ENCODE data around the gene SHC2. TPM values are rescaled to one million over a fixed set of nuclear protein-coding genes. Genes with fewer than 3 reads are reported as not detected.

Gene SHC2
- total RNA-seq, 1 experiment from 2014 or later = 0.18 TPM

GRCh38 chr19:504616-505015 lies 43.8 kb upstream of the SHC2 start:
- Histone ChIP-seq H3K27me3 (ENCODE audit: low read length) (no peaks in the 10 kb centered on the region), H3K9ac (ENCODE audit: low read length) (no peak overlapping the region), H3F3A (ENCODE audit: low read length, unreplicated experiment) (no peaks in the 10 kb centered on the region), H3K36me3 (ENCODE audit: low read depth, low read length) (no peaks in the 10 kb centered on the region), H3K9me2 (replicated peaks; ENCODE audit: low read length) (no peaks in the 10 kb centered on the region), H4K20me1 (ENCODE audit: low read length) (no peaks in the 10 kb centered on the region), H3K9me3 (ENCODE audit: low read length) (no peaks in the 10 kb centered on the region), H2AFZ (ENCODE audit: low read length) (no peak overlapping the region), H3K79me2 (ENCODE audit: low read length) (peaks cover 11% of the 10 kb centered on the region), H3K4me2 (ENCODE audit: low read length) (no peak overlapping the region), H3K4me1 (ENCODE audit: insufficient read depth, low read length) (peaks cover 10% of the 10 kb centered on the region; the same call in 1 of the 2 replicates), H3K4me3 (ENCODE audit: low read length) (no peak overlapping the region), H3K27ac (ENCODE audit: low read length) (no peak overlapping the region)
- ChIA-PET POLR2A (ENCODE audit: unreplicated experiment) (no interaction called here), CTCF (no interaction called here)
- BruUV-seq (replicated peaks) = no TSS peak
- DNase-seq (no peak), ATAC-seq (no peak)
- intact Hi-C loops (cut with micrococcal nuclease) = no loop called here
- TF ChIP-seq EZH2phosphoT487 (IDR thresholded peaks at IDR 0.05; ENCODE audit: borderline replicate concordance, low read length) = no peak
- no peak for TF ChIP-seq EZH2 (IDR thresholded peaks at IDR 0.05; ENCODE audit: low read length, unreplicated experiment)
- TF ChIP-seq, protein P1, sequence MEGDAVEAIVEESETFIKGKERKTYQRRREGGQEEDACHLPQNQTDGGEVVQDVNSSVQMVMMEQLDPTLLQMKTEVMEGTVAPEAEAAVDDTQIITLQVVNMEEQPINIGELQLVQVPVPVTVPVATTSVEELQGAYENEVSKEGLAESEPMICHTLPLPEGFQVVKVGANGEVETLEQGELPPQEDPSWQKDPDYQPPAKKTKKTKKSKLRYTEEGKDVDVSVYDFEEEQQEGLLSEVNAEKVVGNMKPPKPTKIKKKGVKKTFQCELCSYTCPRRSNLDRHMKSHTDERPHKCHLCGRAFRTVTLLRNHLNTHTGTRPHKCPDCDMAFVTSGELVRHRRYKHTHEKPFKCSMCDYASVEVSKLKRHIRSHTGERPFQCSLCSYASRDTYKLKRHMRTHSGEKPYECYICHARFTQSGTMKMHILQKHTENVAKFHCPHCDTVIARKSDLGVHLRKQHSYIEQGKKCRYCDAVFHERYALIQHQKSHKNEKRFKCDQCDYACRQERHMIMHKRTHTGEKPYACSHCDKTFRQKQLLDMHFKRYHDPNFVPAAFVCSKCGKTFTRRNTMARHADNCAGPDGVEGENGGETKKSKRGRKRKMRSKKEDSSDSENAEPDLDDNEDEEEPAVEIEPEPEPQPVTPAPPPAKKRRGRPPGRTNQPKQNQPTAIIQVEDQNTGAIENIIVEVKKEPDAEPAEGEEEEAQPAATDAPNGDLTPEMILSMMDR (conservative IDR thresholded peaks at IDR 0.05; ENCODE audit: low read depth, low read length) = no peak

DNA sequence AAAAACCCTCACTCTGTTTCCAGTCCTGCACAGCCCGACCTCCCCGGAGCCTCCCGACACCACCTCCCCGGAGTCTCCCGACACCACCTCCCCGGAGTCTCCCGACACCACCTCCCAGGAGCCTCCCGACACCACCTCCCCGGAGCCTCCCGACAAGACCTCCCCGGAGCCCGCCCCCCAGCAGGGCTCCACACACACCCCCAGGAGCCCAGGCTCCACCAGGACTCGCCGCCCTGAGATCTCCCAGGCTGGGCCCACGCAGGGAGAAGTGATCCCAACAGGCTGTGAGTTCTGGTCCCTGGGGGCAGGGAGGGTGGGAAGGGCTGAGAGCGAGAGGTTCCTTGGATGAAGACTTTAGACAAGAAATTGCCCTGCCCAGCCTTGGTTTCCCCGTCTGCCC lies 40.8 kb upstream of the SHC2 start:
- Histone ChIP-seq H3K9me3 (ENCODE audit: low read length) (no peaks in the 10 kb centered on the region), H3F3A (ENCODE audit: low read length, unreplicated experiment) (no peaks in the 10 kb centered on the region), H3K9ac (ENCODE audit: low read length) (no peak overlapping the region), H3K4me2 (ENCODE audit: low read length) (no peak overlapping the region), H2AFZ (ENCODE audit: low read length) (no peak overlapping the region), H3K27me3 (ENCODE audit: low read length) (no peaks in the 10 kb centered on the region), H3K4me3 (ENCODE audit: low read length) (no peak overlapping the region), H3K27ac (ENCODE audit: low read length) (no peak overlapping the region), H3K4me1 (ENCODE audit: insufficient read depth, low read length) (peaks cover 4% of the 10 kb centered on the region; the same call in 1 of the 2 replicates), H4K20me1 (ENCODE audit: low read length) (no peaks in the 10 kb centered on the region), H3K79me2 (ENCODE audit: low read length) (no peaks in the 10 kb centered on the region), H3K36me3 (ENCODE audit: low read depth, low read length) (no peaks in the 10 kb centered on the region), H3K9me2 (replicated peaks; ENCODE audit: low read length) (no peaks in the 10 kb centered on the region)
- no TSS peak for BruUV-seq (replicated peaks)
- DNase-seq = no peak
- intact Hi-C loops (cut with micrococcal nuclease) = no loop called here
- POLR2A ChIA-PET (ENCODE audit: unreplicated experiment) = no interaction called here
- CTCF ChIA-PET = no interaction called here
- no peak for ATAC-seq
- TF ChIP-seq EZH2phosphoT487 (IDR thresholded peaks at IDR 0.05; ENCODE audit: borderline replicate concordance, low read length) (no peak), EZH2 (IDR thresholded peaks at IDR 0.05; ENCODE audit: low read length, unreplicated experiment) (no peak)
- TF ChIP-seq, protein P1 (conservative IDR thresholded peaks at IDR 0.05; ENCODE audit: low read depth, low read length) = no peak

DNA sequence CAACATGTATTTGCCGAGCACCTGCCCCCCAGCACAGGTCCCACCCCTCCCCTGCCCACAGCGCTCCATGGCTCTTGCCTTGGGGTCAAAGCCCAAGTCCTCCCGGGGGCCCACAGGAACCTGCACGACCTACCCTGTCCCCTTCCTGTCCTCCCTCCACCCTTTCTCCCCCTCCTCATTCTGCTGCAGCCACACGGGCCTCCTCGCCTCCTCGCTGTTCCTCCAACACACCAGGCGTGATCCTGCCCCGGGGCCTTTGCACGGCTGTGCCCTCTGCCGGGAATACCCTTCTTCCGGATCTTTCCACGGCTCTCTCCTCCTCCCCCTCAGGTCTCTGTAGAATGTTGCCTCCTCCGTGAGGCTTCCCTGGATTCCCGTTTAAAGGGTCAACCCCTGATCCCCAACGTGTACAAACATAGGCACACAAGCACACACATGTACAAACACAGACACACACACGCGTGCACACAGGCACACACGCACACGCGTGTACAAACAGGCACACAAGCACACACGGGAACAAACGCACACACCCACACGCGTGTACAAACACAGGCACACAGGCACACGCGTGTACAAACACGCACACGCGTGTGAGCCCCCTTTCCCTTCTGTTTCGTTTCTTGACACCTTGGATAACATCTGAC lies 38.3 kb upstream of the SHC2 start:
- no peaks in the 10 kb centered on the region for H3K27me3 ChIP-seq (ENCODE audit: low read length)
- H3K4me2 ChIP-seq (ENCODE audit: low read length) = no peak overlapping the region
- BruUV-seq (replicated peaks) = no TSS peak
- no peak overlapping the region for H2AFZ ChIP-seq (ENCODE audit: low read length)
- no peaks in the 10 kb centered on the region for H3K9me3 ChIP-seq (ENCODE audit: low read length)
- no peaks in the 10 kb centered on the region for H3K36me3 ChIP-seq (ENCODE audit: low read depth, low read length)
- H4K20me1 ChIP-seq (ENCODE audit: low read length) = no peaks in the 10 kb centered on the region
- H3K9ac ChIP-seq (ENCODE audit: low read length) = no peak overlapping the region
- H3F3A ChIP-seq (ENCODE audit: low read length, unreplicated experiment) = no peaks in the 10 kb centered on the region
- no peak overlapping the region for H3K4me3 ChIP-seq (ENCODE audit: low read length)
- TF ChIP-seq EZH2phosphoT487 (IDR thresholded peaks at IDR 0.05; ENCODE audit: borderline replicate concordance, low read length) = no peak
- TF ChIP-seq, protein P1 (conservative IDR thresholded peaks at IDR 0.05; ENCODE audit: low read depth, low read length) = no peak
- TF ChIP-seq EZH2 (IDR thresholded peaks at IDR 0.05; ENCODE audit: low read length, unreplicated experiment) = no peak
- DNase-seq = no peak
- H3K79me2 ChIP-seq (ENCODE audit: low read length) = no peaks in the 10 kb centered on the region
- no peak overlapping the region for H3K27ac ChIP-seq (ENCODE audit: low read length)
- CTCF ChIA-PET = no interaction called here
- no peaks in the 10 kb centered on the region for H3K9me2 ChIP-seq (replicated peaks; ENCODE audit: low read length)
- intact Hi-C loops (cut with micrococcal nuclease) = no loop called here
- ATAC-seq = no peak
- POLR2A ChIA-PET (ENCODE audit: unreplicated experiment) = no interaction called here
- H3K4me1 ChIP-seq (ENCODE audit: insufficient read depth, low read length) = no peaks in the 10 kb centered on the region

Measured in PC-3 (cell line).